ENCODE results near the gene TECTB.
"Not testable (repeated sequence)": the region's sequence is repeated elsewhere in the genome, so short reads cannot be mapped to it uniquely, and the experiment has no call there.

TECTB gene

DNA sequence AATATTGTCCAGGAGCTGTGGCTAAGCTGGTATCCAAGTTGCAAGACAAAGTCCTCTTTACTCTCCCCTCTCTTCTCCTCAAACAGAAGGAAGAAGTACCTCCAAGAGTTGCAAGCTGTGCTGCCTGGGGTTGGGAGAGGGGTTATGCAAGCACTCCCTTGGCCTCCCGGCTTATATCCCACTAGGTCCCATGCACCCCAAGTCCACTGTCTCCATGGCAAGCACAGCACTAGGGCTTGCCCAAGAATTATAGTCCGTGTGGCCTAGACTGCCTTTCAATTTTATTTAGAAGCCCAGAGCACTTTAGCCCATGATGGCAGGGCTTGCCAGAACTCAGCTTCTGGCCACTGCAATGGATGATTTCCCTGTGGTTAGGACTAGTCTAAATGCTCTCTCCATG is 40.4 kb upstream of the TECTB start:
- no peak overlapping the region for H3K27ac ChIP-seq
- no peak for TF ChIP-seq ZFX (IDR thresholded peaks at IDR 0.05; ENCODE audit: borderline replicate concordance)

DNA sequence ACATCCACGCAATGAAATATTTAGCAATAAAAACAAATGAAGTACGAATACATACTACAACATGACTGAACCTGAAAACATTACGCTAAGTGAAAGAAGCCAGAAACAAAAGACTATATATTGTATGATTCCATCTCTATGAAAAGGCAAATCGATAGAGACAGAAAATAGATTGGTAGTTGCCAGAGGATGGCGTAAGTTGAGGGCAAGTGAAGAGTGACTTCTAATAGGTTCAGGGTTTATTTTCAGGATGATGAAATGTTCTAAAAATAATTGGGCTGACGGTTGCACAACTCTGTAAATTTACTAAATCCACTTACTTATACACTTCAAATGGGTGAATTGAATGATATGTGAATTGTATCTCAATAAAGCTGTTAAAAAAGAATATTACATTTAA is 39.5 kb upstream of the TECTB start:
- TF ChIP-seq ZFX (IDR thresholded peaks at IDR 0.05; ENCODE audit: borderline replicate concordance) = no peak
- TF ChIP-seq, protein P1, sequence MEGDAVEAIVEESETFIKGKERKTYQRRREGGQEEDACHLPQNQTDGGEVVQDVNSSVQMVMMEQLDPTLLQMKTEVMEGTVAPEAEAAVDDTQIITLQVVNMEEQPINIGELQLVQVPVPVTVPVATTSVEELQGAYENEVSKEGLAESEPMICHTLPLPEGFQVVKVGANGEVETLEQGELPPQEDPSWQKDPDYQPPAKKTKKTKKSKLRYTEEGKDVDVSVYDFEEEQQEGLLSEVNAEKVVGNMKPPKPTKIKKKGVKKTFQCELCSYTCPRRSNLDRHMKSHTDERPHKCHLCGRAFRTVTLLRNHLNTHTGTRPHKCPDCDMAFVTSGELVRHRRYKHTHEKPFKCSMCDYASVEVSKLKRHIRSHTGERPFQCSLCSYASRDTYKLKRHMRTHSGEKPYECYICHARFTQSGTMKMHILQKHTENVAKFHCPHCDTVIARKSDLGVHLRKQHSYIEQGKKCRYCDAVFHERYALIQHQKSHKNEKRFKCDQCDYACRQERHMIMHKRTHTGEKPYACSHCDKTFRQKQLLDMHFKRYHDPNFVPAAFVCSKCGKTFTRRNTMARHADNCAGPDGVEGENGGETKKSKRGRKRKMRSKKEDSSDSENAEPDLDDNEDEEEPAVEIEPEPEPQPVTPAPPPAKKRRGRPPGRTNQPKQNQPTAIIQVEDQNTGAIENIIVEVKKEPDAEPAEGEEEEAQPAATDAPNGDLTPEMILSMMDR (IDR thresholded peaks at IDR 0.05) = no peak
- no peak overlapping the region for H3K27ac ChIP-seq

DNA sequence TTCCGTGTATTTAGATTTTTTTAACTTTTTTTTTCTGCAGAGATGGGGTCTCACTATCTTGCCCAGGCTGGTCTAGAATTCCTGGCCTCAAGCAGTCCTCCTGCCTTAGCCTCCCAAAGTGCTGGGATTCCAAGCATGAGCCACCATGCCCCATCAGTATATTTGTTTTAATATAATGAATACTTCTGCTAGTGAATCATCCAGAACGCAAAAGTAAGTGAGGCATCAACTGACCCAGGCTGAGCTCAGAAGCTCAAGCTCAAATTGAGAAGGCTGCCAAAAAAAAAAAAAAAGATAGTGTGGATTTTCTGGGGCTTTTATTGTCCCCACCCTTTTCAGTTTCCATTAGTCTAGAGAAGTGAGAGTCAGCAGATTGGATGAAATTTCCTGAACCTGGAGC is 39.0 kb upstream of the TECTB start:
- no peak for TF ChIP-seq ZFX (IDR thresholded peaks at IDR 0.05; ENCODE audit: borderline replicate concordance)
- TF ChIP-seq, protein P1 (IDR thresholded peaks at IDR 0.05) = no peak

DNA sequence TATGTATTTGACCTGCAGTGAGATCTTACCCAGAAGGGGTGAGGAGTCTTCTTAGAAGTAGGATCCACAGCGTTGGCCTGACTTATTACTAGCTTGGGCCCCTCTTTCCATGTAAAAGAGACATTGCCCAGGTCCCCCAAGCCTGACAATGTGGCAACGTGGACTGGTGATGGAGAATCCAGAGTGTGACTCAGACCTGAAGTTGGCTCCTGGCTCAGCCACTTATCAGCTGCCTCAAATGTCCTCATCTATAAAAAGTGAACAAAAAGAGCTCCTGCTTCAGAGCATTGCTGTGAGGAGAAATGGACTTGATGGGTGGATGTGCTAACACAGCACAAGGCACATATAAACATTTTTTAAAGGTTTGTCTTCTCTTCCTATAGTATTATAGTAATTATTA is 35.4 kb upstream of the TECTB start:
- no peak overlapping the region for H3K27ac ChIP-seq
- TF ChIP-seq, protein P1 (IDR thresholded peaks at IDR 0.05) = no peak
- TF ChIP-seq ZFX (IDR thresholded peaks at IDR 0.05; ENCODE audit: borderline replicate concordance) = no peak

More for the DNA sequence above, 39.0 kb upstream of the TECTB start:
- no peak overlapping the region for H3K27ac ChIP-seq

DNA sequence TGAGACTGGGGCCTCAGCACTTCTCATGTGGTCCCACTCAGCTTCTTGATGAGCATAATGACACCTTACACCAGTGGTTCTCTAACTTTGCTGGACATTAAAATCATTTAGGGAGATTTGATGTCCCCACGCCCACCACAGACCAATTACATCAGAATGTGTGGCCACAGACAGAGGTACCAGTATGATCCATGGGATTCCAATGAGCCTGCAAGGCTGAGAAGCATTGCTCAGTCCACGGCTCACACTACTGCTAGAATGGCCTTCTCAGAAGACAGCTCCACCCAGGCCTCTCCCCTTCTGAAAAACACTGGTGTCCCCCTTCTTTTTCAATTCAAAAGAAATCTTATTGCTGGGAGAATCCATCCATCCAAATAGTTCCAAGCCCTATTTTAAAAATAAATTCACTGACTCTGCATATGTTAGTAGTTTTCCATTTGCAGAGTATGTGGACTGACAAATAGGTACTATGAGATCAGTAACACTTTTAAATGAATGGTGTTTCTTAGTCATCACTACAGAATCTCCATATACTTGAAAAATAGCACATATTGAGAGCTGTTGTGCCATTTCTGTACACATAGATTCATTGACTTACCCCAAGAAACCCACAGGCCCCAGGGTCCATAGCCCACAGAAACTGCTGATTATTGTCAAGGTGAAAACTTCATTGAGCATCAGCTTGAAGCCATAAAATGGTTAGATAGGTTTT is 34.5 kb upstream of the TECTB start:
- TF ChIP-seq, protein P1 (IDR thresholded peaks at IDR 0.05) = no peak
- TF ChIP-seq ZFX (IDR thresholded peaks at IDR 0.05; ENCODE audit: borderline replicate concordance) = no peak

GRCh38 chr10:112249722-112250121 is 33.5 kb upstream of the TECTB start:
- no peak for TF ChIP-seq ZFX (IDR thresholded peaks at IDR 0.05; ENCODE audit: borderline replicate concordance)
- TF ChIP-seq, protein P1 (IDR thresholded peaks at IDR 0.05) = no peak
- H3K27ac ChIP-seq = no peak overlapping the region

More for the DNA sequence above, 34.5 kb upstream of the TECTB start:
- H3K27ac ChIP-seq = no peak overlapping the region

DNA sequence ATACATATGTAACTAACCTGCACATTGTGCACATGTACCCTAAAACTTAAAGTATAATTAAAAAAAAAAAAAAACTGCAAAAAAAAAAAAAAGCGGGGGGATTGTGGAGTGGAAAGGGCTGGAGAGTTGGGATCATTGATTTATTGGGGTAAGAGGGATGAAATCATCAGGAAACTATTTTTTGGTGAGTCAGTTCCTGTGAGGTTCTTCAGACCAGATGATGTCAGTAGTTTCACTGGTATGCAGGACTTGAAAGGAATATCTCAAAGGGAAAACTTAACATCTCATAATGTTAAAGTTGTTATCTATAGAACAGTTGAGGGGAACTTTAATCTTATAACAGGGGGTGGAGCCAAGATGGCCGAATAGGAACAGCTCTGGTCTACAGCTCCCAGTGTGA is 32.6 kb upstream of the TECTB start:
- TF ChIP-seq, protein P1 (IDR thresholded peaks at IDR 0.05) = no peak
- no peak for TF ChIP-seq ZFX (IDR thresholded peaks at IDR 0.05; ENCODE audit: borderline replicate concordance)
- no peak overlapping the region for H3K27ac ChIP-seq

DNA sequence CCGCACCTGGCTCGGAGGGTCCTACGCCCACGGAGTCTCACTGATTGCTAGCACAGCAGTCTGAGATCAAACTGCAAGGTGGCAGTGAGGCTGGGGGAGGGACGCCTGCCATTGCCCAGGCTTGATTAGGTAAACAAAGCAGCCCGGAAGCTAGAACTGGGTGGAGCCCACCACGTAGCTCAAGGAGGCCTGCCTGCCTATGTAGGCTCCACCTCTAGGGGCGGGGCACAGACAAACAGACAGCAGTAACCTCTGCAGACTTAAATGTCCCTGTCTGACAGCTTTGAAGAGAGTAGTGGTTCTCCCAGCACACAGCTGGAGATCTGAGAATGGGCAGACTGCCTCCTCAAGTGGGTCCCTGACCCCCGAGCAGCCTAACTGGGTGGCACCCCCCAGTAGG is 32.0 kb upstream of the TECTB start:
- not testable (repeated sequence) for H3K27ac ChIP-seq

Data from 22Rv1 (cell line).